Prostate gland (tissue), 2 donors: Measurements from ENCODE around the gene APOD. TPM values are rescaled to one million over a fixed set of nuclear protein-coding genes. Genes with fewer than 3 reads are reported as not detected.

ENCODE experiments used
- DNase-seq: peaks from one replicate; pipeline ENCODE4 v3.0.0-alpha.2; 2019; ENCODE audit warnings: low spot score
- H3K27ac ChIP-seq, 2 donors: fragments of 200-600 bp; sonication (generic); 2 replicates each; pipeline ENCODE4 v1.5.1; 2017 to 2019
- H3K27me3 ChIP-seq: fragments of 200-600 bp; sonication (generic); replicated peaks from 2 replicates; pipeline ENCODE4 v1.5.1; 2019; ENCODE audit not compliant: insufficient read depth
- H3K36me3 ChIP-seq, 2 donors: fragments of 200-600 bp; sonication (generic); 1 replicate in 1 of 2; 2 replicates in 1 of 2; pipeline versions ENCODE4 v1.5.1 to v1.8.1; 2017 to 2019
- H3K4me1 ChIP-seq: fragments of 200-600 bp; sonication (generic); replicated peaks from 2 replicates; pipeline ENCODE4 v1.5.1; 2019
- H3K4me3 ChIP-seq, 2 donors: fragments of 200-600 bp; sonication (generic); 2 replicates each; pipeline ENCODE4 v1.5.1; 2017 to 2019
- H3K9me3 ChIP-seq: fragments of 200-600 bp; sonication (generic); 2 replicates; pipeline ENCODE4 v1.5.1; 2017
- POLR2A ChIP-seq: fragments of 450-650 bp; IDR thresholded peaks from one replicate; pipeline ENCODE4 v1.6.1; 2016; ENCODE audit warnings: antibody characterized with exemption, mild to moderate bottlenecking
- POLR2AphosphoS5 ChIP-seq: sonication (generic); formaldehyde crosslinking; IDR thresholded peaks from one replicate; pipeline ENCODE4 v1.6.1; 2017; ENCODE audit warnings: antibody characterized with exemption
- WGBS: methylation state at CpG from one replicate; pipeline ENCODE4 v1.1.5; 2018; 5-methylcytosine and 5-hydroxymethylcytosine counted together
- intact Hi-C: fragments of 100-400 bp; cut with DNase I; formaldehyde crosslinking; loops from one replicate; pipeline ENCODE4 v1.14.2; 2022
- total RNA-seq, 2 donors: library from RNA; depleted of rRNA; stranded (reverse); fragments of >200 nt; gene quantifications; one replicate each; pipeline ENCODE4 v1.1.0, GENCODE V29; 2016
- TF ChIP-seq, protein P1 (sequence below), 4 experiments: fragments of 200-600 bp in 2 of 4; fragments of 450-650 bp in 2 of 4; sonication (generic) in 2 of 4; IDR thresholded peaks; 1 replicate in 3 of 4; 2 replicates in 1 of 4; pipeline ENCODE4 v1.5.1; 2016 to 2019; ENCODE audit warnings: antibody characterized with exemption in 4 of 4, mild to moderate bottlenecking in 2 of 4, moderate library complexity in 2 of 4

The APOD gene
- total RNA-seq, 2 donors from 2014 or later = 52.4 to 121 TPM

- Histone ChIP-seq H3K27me3 (no peaks in the 10 kb centered on the region), H3K36me3 (no peaks in the 10 kb centered on the region), H3K9me3 (no peaks in the 10 kb centered on the region), H3K27ac (peak within 1 kb of the TSS; percentile 86 to 89), H3K4me1 (peaks cover 6% of the 10 kb centered on the region), H3K4me3 (peak within 1 kb of the TSS; percentile 54 to 75)
- WGBS = under 1% methylated on average over 85 of the region's 95 CpGs
- TF ChIP-seq, protein P1, sequence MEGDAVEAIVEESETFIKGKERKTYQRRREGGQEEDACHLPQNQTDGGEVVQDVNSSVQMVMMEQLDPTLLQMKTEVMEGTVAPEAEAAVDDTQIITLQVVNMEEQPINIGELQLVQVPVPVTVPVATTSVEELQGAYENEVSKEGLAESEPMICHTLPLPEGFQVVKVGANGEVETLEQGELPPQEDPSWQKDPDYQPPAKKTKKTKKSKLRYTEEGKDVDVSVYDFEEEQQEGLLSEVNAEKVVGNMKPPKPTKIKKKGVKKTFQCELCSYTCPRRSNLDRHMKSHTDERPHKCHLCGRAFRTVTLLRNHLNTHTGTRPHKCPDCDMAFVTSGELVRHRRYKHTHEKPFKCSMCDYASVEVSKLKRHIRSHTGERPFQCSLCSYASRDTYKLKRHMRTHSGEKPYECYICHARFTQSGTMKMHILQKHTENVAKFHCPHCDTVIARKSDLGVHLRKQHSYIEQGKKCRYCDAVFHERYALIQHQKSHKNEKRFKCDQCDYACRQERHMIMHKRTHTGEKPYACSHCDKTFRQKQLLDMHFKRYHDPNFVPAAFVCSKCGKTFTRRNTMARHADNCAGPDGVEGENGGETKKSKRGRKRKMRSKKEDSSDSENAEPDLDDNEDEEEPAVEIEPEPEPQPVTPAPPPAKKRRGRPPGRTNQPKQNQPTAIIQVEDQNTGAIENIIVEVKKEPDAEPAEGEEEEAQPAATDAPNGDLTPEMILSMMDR (IDR thresholded peaks at IDR 0.05) = peak in 2 of 4 experiments; percentile 3 to 12
- TF ChIP-seq POLR2AphosphoS5 = peak; percentile 95
- TF ChIP-seq POLR2A = peak; percentile 96
- intact Hi-C loops = loop anchor here (10.0 kb wide), 1 partner anchor 98 kb away; the partner anchor contains the start of gene ACAP2
- peak; percentile 91 for DNase-seq
These were observed 40.8 kb downstream of the APOD start, which contains the start of gene PPP1R2 for GRCh38 chr3:195542698-195543499. Gene PPP1R2 (minus strand): TSS chr3:195543325. CDS start chr3:195543025, 300 bp downstream.

GRCh38 chr3:195542316-195542697, 41.4 kb downstream of the APOD start:
- intact Hi-C loops = loop anchor here (10.0 kb wide), 1 partner anchor 98 kb away; the partner anchor contains the start of gene ACAP2
- peak overlapping the region; percentile 86 to 89 for H3K27ac ChIP-seq
- TF ChIP-seq, protein P1 (IDR thresholded peaks at IDR 0.05) = no peak
- no peak for TF ChIP-seq POLR2A
- no peak for TF ChIP-seq POLR2AphosphoS5
- peaks cover 6% of the 10 kb centered on the region for H3K4me1 ChIP-seq
- H3K27me3 ChIP-seq = no peaks in the 10 kb centered on the region
- no peaks in the 10 kb centered on the region for H3K36me3 ChIP-seq
- no peaks in the 10 kb centered on the region for H3K9me3 ChIP-seq
- H3K4me3 ChIP-seq = peak overlapping the region; percentile 54 to 75
- under 1% methylated on average over 5 of the region's 5 CpGs for WGBS
- no peak for DNase-seq

DNA sequence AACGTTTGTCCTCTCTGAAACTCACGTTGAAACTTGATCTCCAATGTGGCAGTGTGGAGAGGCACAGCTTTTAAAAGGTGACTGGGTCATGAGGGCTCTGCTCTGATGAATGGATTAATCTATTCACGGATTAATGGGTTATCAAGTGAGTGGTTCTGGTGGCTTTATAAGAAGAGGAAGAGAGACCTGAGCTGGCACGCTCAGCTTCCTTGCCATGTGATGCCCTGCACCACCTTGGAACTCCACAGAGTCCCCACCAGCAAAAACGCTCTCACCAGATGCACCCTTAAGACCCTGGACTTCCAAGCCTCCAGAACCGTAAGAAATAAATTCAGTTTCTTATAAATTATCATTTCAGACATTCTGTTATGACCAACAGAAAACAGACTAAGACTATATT, 43.2 kb downstream of the APOD start:
- Histone ChIP-seq H3K4me3 (no peak overlapping the region), H3K4me1 (peaks cover 6% of the 10 kb centered on the region), H3K36me3 (no peaks in the 10 kb centered on the region), H3K27me3 (no peaks in the 10 kb centered on the region), H3K9me3 (no peaks in the 10 kb centered on the region), H3K27ac (no peak overlapping the region)
- 44% methylated on average over 6 of the region's 6 CpGs for WGBS
- intact Hi-C loops = loop anchor here (10.0 kb wide), 1 partner anchor 96 kb away; the partner anchor contains the start of gene ACAP2
- DNase-seq = no peak
- TF ChIP-seq POLR2A (no peak), POLR2AphosphoS5 (no peak)
- TF ChIP-seq, protein P1 (IDR thresholded peaks at IDR 0.05) = no peak

GRCh38 chr3:195540027-195540426, 43.7 kb downstream of the APOD start:
- Histone ChIP-seq H3K4me3 (no peak overlapping the region), H3K36me3 (no peaks in the 10 kb centered on the region), H3K27me3 (no peaks in the 10 kb centered on the region), H3K9me3 (no peaks in the 10 kb centered on the region), H3K4me1 (peaks cover 6% of the 10 kb centered on the region), H3K27ac (no peak overlapping the region)
- intact Hi-C loops = loop anchor here (10.0 kb wide), 1 partner anchor 95 kb away; the partner anchor contains the start of gene ACAP2
- DNase-seq = no peak
- WGBS = 86% methylated on average over 8 of the region's 8 CpGs
- TF ChIP-seq, protein P1 (IDR thresholded peaks at IDR 0.05) = no peak
- TF ChIP-seq POLR2AphosphoS5 (no peak), POLR2A (no peak)
